GM13976 (cell line): ENCODE measurements around the gene OR13J1.

Experiments
- DNase-seq: peaks from one replicate; pipeline ENCODE4 v3.0.0; 2012; ENCODE audit warnings: low spot score
- CTCF ChIP-seq: IDR thresholded peaks from 2 replicates; pipeline ENCODE4 v1.5.1; 2012; ENCODE audit warnings: borderline replicate concordance, mild to moderate bottlenecking; ENCODE audit not compliant: insufficient read depth; ENCODE audit errors: extremely low read depth, missing control alignments, control extremely low read depth
- in situ Hi-C: fragments of 300-500 bp; cut with MboI; formaldehyde crosslinking; loops from one replicate; pipeline ENCODE4 v1.12.0; 2022; ENCODE audit warnings: low sequenced_read_pairs, mixed read lengths, inconsistent platforms; ENCODE audit not compliant: unreplicated experiment

The OR13J1 gene

GRCh38 chr9:35859310-35859989 is 10.8 kb downstream of the OR13J1 start:
- in situ Hi-C loops = no loop called here
- DNase-seq = no peak
- no peak for TF ChIP-seq CTCF

DNA sequence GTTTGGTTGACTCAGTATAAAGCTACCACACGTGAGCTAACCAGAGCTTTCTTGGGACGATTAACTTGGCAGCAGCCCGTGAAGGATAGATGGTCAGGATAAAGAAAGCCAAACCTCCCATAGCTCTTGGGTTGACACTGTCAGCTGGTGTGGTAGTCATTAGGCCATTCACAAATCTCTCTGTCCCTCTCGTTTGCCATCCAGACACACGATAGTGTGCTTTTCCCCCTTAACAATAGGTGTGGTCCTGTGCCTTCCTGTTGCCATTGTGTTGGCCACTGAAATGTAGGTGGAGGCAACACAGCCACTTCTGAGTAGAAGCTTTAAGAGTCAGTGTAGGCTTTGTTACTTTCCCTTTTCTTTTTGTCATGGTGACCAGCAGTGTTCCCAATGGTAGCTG is 11.7 kb downstream of the OR13J1 start:
- no peak for DNase-seq
- TF ChIP-seq CTCF = no peak
- in situ Hi-C loops = no loop called here

DNA sequence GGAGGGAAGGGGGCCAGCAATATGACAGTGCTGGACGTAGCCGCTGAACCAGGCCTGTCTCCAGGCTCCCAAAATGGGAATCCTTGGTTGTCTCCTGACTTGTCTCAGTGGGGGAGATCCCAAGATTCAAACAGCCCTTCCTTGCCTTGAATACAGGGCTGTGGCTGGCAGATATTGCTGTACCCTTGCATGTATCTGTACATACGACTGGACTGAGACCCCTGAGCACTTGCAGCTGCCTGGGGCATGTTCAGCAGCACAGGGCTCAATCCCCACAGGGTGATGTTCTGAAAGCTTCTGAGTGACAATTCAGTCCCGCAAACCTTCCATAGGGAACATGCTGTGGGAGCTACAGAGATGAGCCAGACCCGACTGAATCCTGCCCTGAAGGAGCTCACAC is 13.3 kb downstream of the OR13J1 start:
- TF ChIP-seq CTCF = no peak
- in situ Hi-C loops = no loop called here
- no peak for DNase-seq

DNA sequence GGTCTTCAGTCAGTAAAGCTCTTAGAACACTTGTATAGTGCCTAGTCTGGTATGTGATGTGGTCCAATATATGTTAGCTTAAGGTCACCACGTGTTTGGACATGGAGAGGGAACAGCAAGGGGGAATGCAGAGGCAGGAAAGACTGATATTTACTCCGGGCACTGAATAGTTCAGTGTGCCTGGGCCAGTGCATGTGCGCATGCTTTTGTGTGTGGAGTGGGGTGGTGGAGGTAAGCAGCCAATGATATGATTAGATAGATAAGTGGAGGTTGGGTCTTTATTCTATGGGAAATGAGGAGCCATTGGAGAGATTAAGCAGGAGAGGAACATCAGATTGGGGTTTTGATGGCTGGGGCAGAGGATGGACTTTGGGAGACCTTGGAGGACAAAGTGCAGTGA is 14.0 kb downstream of the OR13J1 start:
- in situ Hi-C loops = no loop called here
- TF ChIP-seq CTCF = no peak

DNA sequence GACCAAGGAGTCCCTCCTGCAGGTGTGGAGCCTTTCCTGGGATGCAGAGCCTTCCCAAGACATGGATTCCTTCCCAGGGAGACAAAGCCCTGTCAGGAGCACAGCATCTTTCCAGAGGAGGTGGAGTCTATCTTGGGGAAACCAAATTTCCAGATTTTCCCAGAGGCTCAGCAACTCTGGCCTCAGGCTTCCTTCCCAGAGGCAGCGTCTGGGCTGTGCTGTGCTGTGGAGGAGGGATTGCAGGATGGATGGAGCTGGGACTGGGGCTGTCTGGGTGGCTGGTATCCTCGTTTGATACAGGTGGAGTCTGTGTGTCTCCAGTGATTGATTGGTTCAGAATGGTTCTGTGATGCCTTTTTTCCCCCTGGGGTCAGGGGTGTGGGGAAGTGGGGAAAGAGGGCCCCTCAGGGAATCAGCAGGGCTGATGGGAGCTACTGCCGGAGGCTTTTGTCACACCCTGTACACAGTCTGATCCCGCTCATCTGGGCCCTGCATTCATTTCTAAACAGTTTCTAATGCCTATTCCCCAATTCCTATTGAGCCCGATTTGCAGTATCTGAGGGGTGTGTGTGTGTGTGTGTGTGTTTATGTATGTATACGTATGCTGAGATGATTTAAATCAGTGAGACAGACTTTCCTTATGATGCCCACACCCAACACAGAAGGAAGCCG is 16.0 kb downstream of the OR13J1 start:
- in situ Hi-C loops = no loop called here
- no peak for DNase-seq
- no peak for TF ChIP-seq CTCF

More for the DNA sequence above, 14.0 kb downstream of the OR13J1 start:
- DNase-seq = no peak

DNA sequence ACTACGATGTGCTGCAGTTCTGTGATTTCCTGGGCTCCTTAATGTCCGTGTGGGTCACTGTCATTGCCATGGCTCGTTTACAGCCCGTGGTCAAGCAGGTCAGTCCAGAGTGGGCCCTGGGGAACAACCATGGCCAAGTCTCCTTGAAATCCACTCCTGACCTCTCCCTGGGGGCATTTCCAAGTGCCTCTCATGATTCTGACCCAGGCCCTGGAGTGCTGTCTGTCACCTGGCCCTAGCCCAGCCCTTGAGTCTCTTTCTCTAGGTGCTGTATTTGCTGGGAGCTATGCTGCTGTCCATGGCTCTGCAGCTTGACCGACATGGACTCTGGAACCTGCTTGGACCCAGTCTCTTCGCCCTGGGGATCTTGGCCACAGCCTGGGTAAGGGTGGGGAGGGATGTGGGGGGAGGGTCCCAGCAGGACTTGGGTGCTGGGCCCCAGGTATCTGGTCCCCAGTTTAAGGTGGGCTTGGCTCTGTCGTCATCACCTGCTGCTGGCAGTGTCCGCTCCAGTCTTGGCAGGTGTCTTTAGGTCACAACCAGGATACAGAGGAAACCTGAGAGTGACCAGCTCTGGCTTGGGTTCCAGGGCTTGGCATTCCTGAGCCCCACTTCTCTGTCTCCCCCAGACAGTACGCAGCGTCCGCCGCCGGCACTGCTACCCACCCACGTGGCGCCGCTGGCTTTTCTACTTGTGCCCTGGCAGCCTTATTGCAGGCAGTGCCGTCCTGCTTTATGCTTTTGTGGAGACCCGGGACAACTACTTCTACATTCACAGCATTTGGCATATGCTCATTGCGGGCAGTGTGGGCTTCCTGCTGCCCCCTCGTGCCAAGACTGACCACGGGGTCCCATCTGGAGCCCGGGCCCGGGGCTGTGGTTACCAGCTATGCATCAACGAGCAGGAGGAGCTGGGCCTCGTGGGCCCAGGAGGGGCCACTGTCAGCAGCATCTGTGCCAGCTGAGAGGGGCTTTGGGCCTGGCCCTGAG is 17.0 kb downstream of the OR13J1 start:
- no peak for DNase-seq
- TF ChIP-seq CTCF = no peak
- in situ Hi-C loops = no loop called here
